ENCODE data around the gene KCNIP3.

- TF ChIP-seq, protein P1, sequence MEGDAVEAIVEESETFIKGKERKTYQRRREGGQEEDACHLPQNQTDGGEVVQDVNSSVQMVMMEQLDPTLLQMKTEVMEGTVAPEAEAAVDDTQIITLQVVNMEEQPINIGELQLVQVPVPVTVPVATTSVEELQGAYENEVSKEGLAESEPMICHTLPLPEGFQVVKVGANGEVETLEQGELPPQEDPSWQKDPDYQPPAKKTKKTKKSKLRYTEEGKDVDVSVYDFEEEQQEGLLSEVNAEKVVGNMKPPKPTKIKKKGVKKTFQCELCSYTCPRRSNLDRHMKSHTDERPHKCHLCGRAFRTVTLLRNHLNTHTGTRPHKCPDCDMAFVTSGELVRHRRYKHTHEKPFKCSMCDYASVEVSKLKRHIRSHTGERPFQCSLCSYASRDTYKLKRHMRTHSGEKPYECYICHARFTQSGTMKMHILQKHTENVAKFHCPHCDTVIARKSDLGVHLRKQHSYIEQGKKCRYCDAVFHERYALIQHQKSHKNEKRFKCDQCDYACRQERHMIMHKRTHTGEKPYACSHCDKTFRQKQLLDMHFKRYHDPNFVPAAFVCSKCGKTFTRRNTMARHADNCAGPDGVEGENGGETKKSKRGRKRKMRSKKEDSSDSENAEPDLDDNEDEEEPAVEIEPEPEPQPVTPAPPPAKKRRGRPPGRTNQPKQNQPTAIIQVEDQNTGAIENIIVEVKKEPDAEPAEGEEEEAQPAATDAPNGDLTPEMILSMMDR (IDR thresholded peaks at IDR 0.05; ENCODE audit: insufficient read depth, low read length): no peak
- TF ChIP-seq POLR2AphosphoS5 (IDR thresholded peaks at IDR 0.05; ENCODE audit: low read depth): no peak
These were observed 40.7 kb downstream of the KCNIP3 start for GRCh38 chr2:95337829-95338228.
